Spleen (tissue), 7 donors: ENCODE data around the gene RPA1.

Source experiments
- CTCF ChIP-seq, 11 experiments: fragments of 200-600 bp in 7 of 11; fragments of 450-650 bp in 4 of 11; sonication (generic) in 4 of 11; IDR thresholded peaks in 8 of 11; conservative IDR thresholded peaks in 3 of 11; 1 replicate in 7 of 11; 2 replicates in 4 of 11; pipeline versions ENCODE4 v1.4.0 to v1.8.0; 2016 to 2021; ENCODE audit warnings: antibody characterized with exemption in 11 of 11, inconsistent platforms in 4 of 11, mild to moderate bottlenecking in 1 of 11
- POLR2A ChIP-seq, 3 donors: fragments of 450-650 bp; IDR thresholded peaks; one replicate each; pipeline ENCODE4 v1.5.1; 2017; ENCODE audit warnings: antibody characterized with exemption in 3 of 3, mild to moderate bottlenecking in 1 of 3
- POLR2AphosphoS5 ChIP-seq, 3 donors: sonication (generic); formaldehyde crosslinking; IDR thresholded peaks; one replicate each; pipeline ENCODE4 v1.5.1; 2017; ENCODE audit warnings: antibody characterized with exemption in 3 of 3
- donor health status: DM: no; HTN: no; CAD: no; lungs with moderate emphysema.
- donor health status: DM: no; HTN: no; CAD: no.
- donor health status: DM: no; HTN: no; CAD: no.

- TF ChIP-seq CTCF (IDR thresholded peaks at IDR 0.05 in 8 of 11, conservative IDR thresholded peaks at IDR 0.05 in 3 of 11) (no peak), POLR2AphosphoS5 (IDR thresholded peaks at IDR 0.05) (no peak), POLR2A (IDR thresholded peaks at IDR 0.05) (no peak)
These were observed 67.4 kb downstream of the RPA1 start for GRCh38 chr17:1897105-1897656.
